Activated CD8-positive, alpha-beta memory T cell treated with anti-CD3 and anti-CD28 coated beads, Interleukin-2, amount 50 U/mL, for 24 hours (primary cell): ENCODE measurements around the gene SGK1.
"Not testable (repeated sequence)": the region's sequence is repeated elsewhere in the genome, so short reads cannot be mapped to it uniquely, and the experiment has no call there.

Source experiments
- DNase-seq: peaks from one replicate; pipeline ENCODE4 v3.0.0-alpha.2; 2020; ENCODE audit errors: extremely low read depth

The SGK1 gene

DNA sequence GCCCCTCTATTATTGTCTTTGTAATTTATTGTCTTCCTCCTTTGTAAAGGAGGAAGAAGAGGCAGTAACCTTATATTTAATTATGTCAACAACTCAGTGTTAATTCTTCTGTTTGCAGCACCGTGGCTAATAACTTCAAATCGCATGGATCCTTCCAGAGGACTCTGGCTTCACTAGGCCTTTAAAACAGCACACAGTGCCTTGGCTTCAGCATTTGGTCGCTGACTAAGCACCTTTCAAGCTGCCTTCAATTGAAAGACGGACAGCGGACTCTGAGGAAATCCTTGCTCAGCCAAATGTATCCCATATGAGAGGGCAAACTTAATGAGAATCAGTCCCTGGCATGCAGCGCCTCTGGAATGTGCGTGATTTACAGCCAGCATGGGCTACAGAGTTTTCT, 64.2 kb downstream of the SGK1 start:
- no peak for DNase-seq

- DNase-seq, result no peak
These were observed 66.6 kb downstream of the SGK1 start for GRCh38 chr6:134251320-134251719.

- no peak for DNase-seq
These were observed 67.1 kb downstream of the SGK1 start for GRCh38 chr6:134250776-134251175.

DNA sequence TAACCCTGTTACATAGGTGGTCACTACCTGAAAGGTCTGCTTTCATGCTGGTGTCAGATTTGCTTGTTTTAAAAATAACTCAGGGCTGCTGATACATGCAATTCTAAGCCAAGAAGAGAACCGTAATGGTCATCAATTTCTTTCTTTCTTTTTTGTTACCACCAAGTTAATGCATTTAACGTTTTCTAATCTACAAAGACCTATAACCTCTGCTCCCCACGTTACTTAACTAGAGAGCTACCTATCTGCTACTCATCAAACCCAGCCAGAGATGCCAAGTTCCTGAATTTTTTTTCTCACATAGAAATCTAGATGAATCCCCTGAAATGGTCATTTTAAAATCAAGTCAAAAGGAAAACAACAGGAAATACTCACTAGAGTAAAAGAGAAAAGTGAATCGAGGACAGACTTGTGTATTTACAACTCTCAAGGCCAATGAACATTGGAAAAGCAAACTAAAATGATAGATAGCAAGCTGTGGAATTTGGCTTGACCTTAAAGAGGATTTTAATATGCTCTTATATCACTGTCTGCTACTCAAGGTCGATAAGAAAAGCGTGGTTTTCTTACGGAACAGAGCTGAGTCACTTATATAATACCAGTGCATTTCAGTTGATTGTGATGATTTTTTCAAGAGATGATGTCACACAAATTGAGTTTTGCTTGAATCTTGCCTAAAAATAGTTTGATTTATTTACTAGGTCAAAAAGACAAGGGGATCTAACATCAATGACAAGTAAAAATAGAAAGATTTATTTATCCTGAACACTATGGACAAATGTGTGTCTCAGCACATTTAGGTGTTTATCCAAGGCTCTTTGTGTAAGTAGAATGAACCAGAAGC, 67.9 kb downstream of the SGK1 start:
- DNase-seq, result no peak

- no peak for DNase-seq
These were observed 68.6 kb downstream of the SGK1 start for GRCh38 chr6:134249239-134249758.

GRCh38 chr6:134247844-134248580, 69.9 kb downstream of the SGK1 start:
- DNase-seq, result no peak

- DNase-seq, result peak; percentile 30
These were observed 70.6 kb downstream of the SGK1 start for GRCh38 chr6:134247231-134247833.

DNA sequence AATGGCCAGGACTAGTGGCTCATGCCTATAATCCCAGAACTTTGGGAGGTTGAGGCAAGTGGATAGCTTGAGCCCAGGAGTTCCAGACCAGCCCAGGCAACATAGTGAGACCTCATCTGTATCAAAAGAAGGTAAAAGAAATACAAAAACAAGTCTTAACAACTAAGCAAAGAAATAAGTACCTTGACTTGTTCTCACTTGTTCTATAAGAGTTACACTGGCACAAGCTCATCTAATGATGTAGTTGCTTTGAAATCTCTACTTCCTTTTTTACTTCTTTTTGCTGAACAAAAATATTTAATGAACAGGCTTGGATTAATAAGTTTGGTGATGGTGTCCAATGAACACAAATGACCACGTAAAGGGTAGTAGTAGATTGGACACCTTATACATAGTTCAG, 72.2 kb downstream of the SGK1 start:
- DNase-seq, result no peak

DNA sequence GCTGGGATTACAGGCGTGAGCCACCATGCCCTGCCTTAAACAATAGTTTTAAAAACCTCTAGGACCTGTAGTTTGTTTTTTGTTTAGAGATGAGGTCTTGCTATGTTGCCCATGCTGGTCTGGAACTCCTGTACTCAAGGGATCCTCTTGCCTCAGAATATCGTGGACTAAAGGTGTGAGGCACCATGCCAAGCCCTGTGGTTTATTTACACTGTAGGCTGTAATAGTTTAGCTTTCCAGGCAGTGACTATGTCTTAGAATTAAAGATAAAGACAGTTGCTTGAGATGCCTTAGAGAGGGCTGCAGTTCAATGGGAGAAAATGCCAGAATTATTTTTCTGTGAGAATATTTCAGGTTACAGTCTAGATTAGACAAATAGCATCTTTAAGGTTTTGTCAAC, 72.9 kb downstream of the SGK1 start:
- DNase-seq, result no peak

DNA sequence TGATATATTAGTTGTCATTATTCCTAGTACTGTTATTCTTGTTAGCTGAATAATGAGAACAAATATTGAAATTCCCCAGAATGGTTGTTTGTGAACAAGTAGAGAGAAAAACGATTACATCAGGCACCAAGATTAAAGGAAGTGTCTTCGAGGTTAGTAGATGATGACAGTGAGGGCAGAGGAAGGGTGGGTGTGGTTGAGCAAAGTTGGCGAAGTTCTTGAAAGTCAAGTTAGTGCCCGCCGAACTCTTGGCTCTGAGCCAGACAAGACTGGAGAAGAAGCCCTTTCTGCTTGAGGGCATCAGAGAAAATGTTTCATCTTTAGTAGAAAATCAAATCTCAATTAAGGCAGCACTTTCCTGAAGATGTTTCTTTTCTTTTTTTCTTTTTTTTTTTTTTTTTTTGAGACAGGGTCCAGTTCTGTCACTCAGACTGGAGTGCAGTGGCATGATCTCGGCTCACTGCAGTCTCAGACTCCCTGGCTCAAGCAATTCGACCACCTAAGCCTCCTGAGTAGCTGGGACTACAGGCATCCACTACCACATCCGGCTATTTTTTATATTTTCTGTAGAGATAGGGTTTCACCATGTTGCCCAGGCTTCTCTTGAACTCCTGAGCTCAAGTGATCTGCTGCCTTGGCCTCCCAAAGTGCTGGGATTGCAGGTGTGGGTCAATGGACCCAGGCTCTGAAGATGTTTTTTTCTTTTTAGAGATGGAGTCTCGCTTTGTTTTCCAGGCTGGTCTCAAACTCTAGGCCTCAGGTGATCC, 77.1 kb downstream of the SGK1 start:
- DNase-seq, result peak; percentile 33

DNA sequence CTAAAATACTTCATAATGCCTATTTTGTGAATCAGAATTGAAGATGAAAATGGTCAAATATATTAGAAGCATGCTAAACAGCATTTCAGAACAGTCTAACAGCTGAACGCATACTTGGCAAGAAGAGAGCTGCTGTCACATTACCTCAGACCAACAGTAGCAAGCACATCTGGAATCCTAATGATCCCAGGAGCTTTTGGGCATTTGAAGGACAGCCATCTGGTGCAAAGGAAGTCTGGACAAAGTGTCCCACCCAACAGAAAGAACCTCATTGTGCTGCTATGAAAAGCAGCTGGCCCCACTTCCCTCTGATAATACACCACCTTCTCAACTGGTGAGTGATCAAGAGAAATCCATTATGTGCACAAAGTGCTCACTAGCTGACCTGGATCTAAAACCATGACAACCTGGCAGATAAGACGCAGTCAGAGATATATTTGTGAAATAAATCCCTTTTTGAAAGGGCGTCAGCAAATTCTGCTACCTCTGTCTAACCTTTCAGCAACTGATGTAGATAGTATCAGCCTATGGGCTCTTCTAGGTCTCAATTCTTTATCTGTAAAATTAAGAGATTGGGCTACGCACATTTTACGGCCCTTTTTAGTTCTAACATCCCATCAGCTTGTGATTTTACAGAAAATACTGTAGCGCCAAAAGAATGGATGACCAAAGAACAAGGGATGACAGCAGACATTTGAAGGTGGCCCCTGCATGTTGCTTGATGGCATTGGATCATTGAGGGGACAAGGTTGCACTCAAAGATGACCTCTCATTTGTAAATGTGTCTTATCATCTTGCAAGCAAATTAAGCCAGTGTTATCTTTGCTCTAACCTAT, 78.7 kb downstream of the SGK1 start:
- DNase-seq, result no peak

- no peak for DNase-seq
These were observed 79.9 kb downstream of the SGK1 start for GRCh38 chr6:134238006-134238405.

DNA sequence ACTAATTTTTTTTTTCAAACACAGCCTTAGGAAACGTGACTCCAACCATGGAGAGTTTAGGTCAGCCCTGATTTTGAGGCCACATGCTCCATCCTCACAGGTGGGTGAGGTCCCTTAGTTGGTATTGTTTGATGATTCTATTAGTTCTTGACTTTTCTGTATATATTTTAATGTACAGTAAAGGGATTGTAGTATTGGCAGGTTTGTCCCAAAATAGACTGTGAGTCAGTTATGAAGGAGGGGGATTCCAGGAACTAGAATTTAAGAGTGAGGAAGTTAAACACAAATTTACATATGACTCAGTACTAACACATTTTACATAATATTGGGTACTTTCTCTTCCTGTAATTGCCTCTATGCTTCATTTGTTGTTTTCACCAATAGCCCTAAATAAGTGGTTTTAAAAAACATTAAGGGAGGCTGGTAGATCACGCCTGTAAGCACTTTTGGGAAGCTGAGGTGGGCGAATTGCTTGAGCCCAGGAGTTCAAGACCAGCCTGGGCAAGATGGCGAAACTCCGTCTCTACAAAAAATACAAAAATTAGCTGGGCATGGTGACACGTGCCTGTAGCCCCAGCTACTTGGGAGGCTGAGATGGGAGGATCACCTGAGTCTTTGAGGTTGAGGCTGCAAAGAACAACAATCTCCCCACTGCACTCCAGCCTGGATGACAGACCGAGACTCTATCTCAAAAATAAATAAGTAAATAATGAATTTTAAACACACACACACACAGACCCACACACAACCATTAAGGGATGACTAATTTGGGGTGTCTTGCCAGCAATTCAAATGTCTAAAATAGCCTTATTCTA, 81.8 kb downstream of the SGK1 start:
- no peak for DNase-seq

GRCh38 chr6:134235334-134235733, 82.6 kb downstream of the SGK1 start:
- DNase-seq, result not testable (repeated sequence)

- no peak for DNase-seq
These were observed 84.5 kb downstream of the SGK1 start for GRCh38 chr6:134233180-134233955.

GRCh38 chr6:134230940-134231339, 87.0 kb downstream of the SGK1 start:
- DNase-seq, result no peak

DNA sequence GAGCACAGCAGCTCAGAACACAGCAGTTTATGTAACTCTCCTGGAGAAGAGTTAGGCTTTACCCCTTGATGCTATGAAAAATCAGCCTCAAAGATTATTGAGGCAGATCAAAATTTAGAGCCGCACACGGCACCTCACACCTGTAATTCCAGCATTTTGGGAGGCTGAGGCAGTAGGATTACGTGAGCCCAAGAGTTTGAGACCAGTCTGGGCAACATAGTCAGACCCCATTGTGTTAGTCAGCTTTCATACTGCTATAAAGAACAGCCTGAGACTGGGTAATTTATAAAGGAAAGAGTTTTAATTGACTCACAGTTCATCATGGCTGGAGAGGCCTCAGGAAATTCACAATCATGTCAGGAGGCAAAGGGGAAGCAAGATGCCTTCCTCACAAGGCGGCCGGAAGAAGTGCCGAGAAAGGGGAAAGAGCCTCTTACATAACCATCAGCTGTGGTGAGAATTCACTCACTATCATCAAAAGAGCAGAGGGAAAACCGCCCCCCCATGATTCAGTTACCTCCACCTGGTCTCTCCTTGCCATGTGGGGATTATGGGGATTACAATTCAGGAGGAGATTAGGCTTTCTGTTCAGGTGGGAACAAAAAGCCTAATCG, 87.7 kb downstream of the SGK1 start:
- no peak for DNase-seq

GRCh38 chr6:134229520-134229919, 88.4 kb downstream of the SGK1 start:
- DNase-seq, result no peak
